ENCODE measurements around the gene EPHB1. TPM values are rescaled to one million over a fixed set of nuclear protein-coding genes. Genes with fewer than 3 reads are reported as not detected.

EPHB1 gene
- total RNA-seq, 1 experiment from 2014 or later, result 2.8 TPM

GRCh38 chr3:135271177-135272025 lies 476.3 kb downstream of the EPHB1 start:
- no peak overlapping the region for H2AK5ac ChIP-seq (ENCODE audit: insufficient read length, low read length)
- H3K27me3 Mint-ChIP-seq (ENCODE audit: low read depth), result no peaks in the 10 kb centered on the region; the same call in 1 of the 2 replicates
- H4K20me1 ChIP-seq (ENCODE audit: control insufficient read depth, insufficient read depth, insufficient read length), result no peaks in the 10 kb centered on the region
- no peak overlapping the region for H3K23ac ChIP-seq (ENCODE audit: insufficient read length, low read depth, low read length)
- H3K4me1 ChIP-seq (ENCODE audit: insufficient read depth, low read length), result no peaks in the 10 kb centered on the region
- no peak overlapping the region for H3K4me2 ChIP-seq (ENCODE audit: insufficient read depth, insufficient read length, low read length)
- H3K9me3 ChIP-seq (ENCODE audit: control insufficient read depth, low read depth, low read length), result no peaks in the 10 kb centered on the region
- H3K23me2 ChIP-seq (ENCODE audit: insufficient read length, low read depth, low read length, poor library complexity, severe bottlenecking), result no peaks in the 10 kb centered on the region
- H3T11ph ChIP-seq (ENCODE audit: low read length), result no peak overlapping the region
- H4K91ac ChIP-seq (ENCODE audit: insufficient read length, low read depth, low read length), result no peak overlapping the region
- no peak overlapping the region for H2BK15ac ChIP-seq (ENCODE audit: low read depth, low read length)
- no peak overlapping the region for H2AFZ ChIP-seq (ENCODE audit: low read length)
- no peaks in the 10 kb centered on the region for H3K79me1 ChIP-seq (ENCODE audit: insufficient read depth, low read depth, low read length, poor library complexity, severe bottlenecking)
- H2BK20ac ChIP-seq (ENCODE audit: low read depth, low read length, poor library complexity, severe bottlenecking), result no peak overlapping the region
- H3K4me3 Mint-ChIP-seq, result no peak overlapping the region
- no peak overlapping the region for H4K5ac ChIP-seq (ENCODE audit: insufficient read length, low read depth, low read length)
- no peak overlapping the region for H2BK12ac ChIP-seq (ENCODE audit: insufficient read length, low read depth, low read length)
- H3K56ac ChIP-seq (ENCODE audit: insufficient read length, low read depth, low read length), result no peak overlapping the region
- H3K4me1 Mint-ChIP-seq, result peaks cover 14 to 15% of the 10 kb centered on the region in 2 experiments
- H3K4ac ChIP-seq (ENCODE audit: low read depth, low read length), result no peak overlapping the region
- H3K9me3 Mint-ChIP-seq, result no peaks in the 10 kb centered on the region
- H2BK120ac ChIP-seq (ENCODE audit: low read depth, low read length, poor library complexity, severe bottlenecking), result no peak overlapping the region
- H4K8ac ChIP-seq (replicated peaks; ENCODE audit: insufficient read length, low read depth, low read length), result no peak overlapping the region
- H3K79me2 ChIP-seq (ENCODE audit: insufficient read depth, low read length), result no peaks in the 10 kb centered on the region
- DNase-seq, result no peak
- no peaks in the 10 kb centered on the region for H3K27me3 ChIP-seq (ENCODE audit: insufficient read depth, low read length)
- no peak overlapping the region for H3K9ac ChIP-seq (ENCODE audit: extremely low read depth, insufficient read length, low read length)
- H3K14ac ChIP-seq (ENCODE audit: insufficient read depth, low read length), result peak overlapping the region; percentile 13; the same call in 1 of the 2 replicates
- TF ChIP-seq, protein P1, sequence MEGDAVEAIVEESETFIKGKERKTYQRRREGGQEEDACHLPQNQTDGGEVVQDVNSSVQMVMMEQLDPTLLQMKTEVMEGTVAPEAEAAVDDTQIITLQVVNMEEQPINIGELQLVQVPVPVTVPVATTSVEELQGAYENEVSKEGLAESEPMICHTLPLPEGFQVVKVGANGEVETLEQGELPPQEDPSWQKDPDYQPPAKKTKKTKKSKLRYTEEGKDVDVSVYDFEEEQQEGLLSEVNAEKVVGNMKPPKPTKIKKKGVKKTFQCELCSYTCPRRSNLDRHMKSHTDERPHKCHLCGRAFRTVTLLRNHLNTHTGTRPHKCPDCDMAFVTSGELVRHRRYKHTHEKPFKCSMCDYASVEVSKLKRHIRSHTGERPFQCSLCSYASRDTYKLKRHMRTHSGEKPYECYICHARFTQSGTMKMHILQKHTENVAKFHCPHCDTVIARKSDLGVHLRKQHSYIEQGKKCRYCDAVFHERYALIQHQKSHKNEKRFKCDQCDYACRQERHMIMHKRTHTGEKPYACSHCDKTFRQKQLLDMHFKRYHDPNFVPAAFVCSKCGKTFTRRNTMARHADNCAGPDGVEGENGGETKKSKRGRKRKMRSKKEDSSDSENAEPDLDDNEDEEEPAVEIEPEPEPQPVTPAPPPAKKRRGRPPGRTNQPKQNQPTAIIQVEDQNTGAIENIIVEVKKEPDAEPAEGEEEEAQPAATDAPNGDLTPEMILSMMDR (conservative IDR thresholded peaks at IDR 0.05), result no peak
- no peaks in the 10 kb centered on the region for H3K36me3 Mint-ChIP-seq (ENCODE audit: insufficient read depth in 1 of 3, low read depth in 3 of 3)
- peak overlapping the region; percentile 79 for H3K18ac ChIP-seq (ENCODE audit: insufficient read length, low read depth, low read length)
- H3K27ac ChIP-seq (ENCODE audit: insufficient read length, low read depth, low read length), result no peak overlapping the region
- no peak overlapping the region for H2BK5ac ChIP-seq (ENCODE audit: insufficient read length, low read length)
- H3K27ac Mint-ChIP-seq, result no peak overlapping the region; a peak in 1 of 7 replicates
- WGBS (ENCODE audit: extremely low coverage, insufficient read length, low lambda C conversion rate), result no CpG with 5 or more reads among the region's 10 CpGs

All from H9 (cell line).